NT2/D1 (cell line): ENCODE results near the gene HNRNPUL1.
"Not testable (repeated sequence)": the region's sequence is repeated elsewhere in the genome, so short reads cannot be mapped to it uniquely, and the experiment has no call there.

ENCODE experiments used
- DNase-seq: peaks from one replicate; pipeline ENCODE4 v3.0.0-alpha.2; 2011; ENCODE audit warnings: low read depth, low spot score
- H3K27me3 ChIP-seq: 2 replicates; pipeline ENCODE4 v1.6.0; 2011; ENCODE audit warnings: mild to moderate bottlenecking; ENCODE audit not compliant: insufficient read length, insufficient read depth
- H3K36me3 ChIP-seq: 2 replicates; pipeline ENCODE4 v1.6.1; 2011; ENCODE audit warnings: mild to moderate bottlenecking, low read length, mixed read lengths; ENCODE audit not compliant: insufficient read depth, insufficient read length
- H3K4me1 ChIP-seq: 2 replicates; pipeline ENCODE4 v1.5.1; 2011; ENCODE audit not compliant: insufficient read depth, insufficient read length
- H3K4me3 ChIP-seq: 2 replicates; pipeline ENCODE4 v1.5.1; 2011; ENCODE audit warnings: low read depth; ENCODE audit not compliant: insufficient read length
- H3K9ac ChIP-seq: 2 replicates; pipeline ENCODE4 v1.6.0; 2011; ENCODE audit warnings: low read depth; ENCODE audit not compliant: insufficient read length
- H3K9me3 ChIP-seq: 2 replicates; pipeline ENCODE4 v1.5.1; 2011; ENCODE audit warnings: mild to moderate bottlenecking, low read length; ENCODE audit not compliant: insufficient read depth
- SUZ12 ChIP-seq: IDR thresholded peaks from 2 replicates; pipeline ENCODE4 v1.6.1; 2011; ENCODE audit not compliant: insufficient read length, insufficient read depth; ENCODE audit errors: extremely low read depth
- YY1 ChIP-seq: IDR thresholded peaks from 2 replicates; pipeline ENCODE4 v1.6.1; 2011; ENCODE audit not compliant: insufficient read length, insufficient read depth
- ZNF274 ChIP-seq: IDR thresholded peaks from 2 replicates; pipeline ENCODE4 v1.6.1; 2011; ENCODE audit warnings: mild to moderate bottlenecking, low read depth, low read length

The HNRNPUL1 gene

DNA sequence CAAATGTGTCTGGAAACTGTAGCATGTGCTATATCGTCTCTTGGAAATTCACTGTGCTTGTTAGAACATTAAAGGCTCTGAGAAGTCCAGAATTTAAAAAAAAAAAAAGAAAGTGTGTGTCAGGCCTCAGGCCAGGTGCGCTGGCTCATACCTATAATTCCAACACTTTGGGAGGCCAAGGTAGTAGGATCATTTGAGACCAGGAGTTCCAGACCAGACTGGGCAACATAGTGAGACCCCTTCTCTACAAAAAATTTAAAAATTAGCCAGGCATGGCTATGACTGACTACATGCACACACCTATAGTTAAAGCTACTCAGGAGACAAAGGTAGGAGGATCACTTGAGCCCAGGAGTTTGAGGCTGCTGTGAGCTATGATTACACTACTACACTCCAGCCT lies 4.9 kb downstream of the HNRNPUL1 start:
- Histone ChIP-seq H3K9ac (no peak overlapping the region), H3K4me3 (no peak overlapping the region), H3K9me3 (no peaks in the 10 kb centered on the region), H3K27me3 (no peaks in the 10 kb centered on the region), H3K36me3 (peaks cover 81% of the 10 kb centered on the region), H3K4me1 (no peaks in the 10 kb centered on the region)
- TF ChIP-seq ZNF274, result no peak
- no peak for TF ChIP-seq YY1
- TF ChIP-seq SUZ12, result no peak
- DNase-seq, result no peak

DNA sequence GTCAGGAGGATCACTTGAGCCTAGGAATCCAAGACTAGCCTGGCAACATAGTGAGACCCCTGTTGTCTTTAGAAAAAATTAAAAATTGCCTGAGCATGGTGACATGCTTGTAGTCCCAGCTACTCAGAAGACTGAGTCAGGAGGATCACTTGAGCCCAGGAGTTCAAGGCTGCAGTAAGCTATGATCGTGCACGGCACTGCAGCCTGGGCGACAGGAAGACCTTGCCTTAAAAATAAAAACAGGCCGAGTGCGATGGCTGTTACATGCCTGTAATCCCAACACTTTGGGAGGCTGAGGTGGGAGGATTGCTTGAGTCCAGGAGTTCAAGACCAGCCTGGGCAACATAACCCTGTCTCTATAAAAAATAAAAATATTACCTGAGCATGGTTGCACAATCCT lies 5.4 kb downstream of the HNRNPUL1 start:
- Histone ChIP-seq H3K4me3 (no peak overlapping the region), H3K9me3 (no peaks in the 10 kb centered on the region), H3K4me1 (no peaks in the 10 kb centered on the region), H3K9ac (no peak overlapping the region), H3K27me3 (no peaks in the 10 kb centered on the region), H3K36me3 (peaks cover 84% of the 10 kb centered on the region)
- TF ChIP-seq ZNF274 (no peak), SUZ12 (no peak), YY1 (no peak)
- DNase-seq, result no peak

DNA sequence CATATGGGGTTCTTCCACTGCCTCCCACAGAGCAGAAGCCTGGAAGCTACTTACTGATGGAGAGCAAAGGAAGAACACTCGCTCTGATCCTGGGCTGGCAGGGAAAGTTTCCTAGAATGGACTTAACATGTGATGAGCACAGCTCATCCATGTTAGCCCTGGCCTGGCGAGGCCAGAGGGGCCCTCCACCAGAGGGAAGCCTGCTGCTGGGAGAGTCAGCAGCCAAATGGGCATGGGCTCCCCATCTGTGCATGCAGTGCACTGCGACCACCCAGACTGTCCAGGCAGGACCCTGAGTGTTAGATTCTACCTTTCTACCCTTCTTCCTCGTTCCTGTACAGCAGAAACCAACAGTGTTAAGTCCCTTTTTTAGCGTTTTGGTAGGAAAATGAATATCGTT lies 8.9 kb downstream of the HNRNPUL1 start:
- DNase-seq, result no peak
- Histone ChIP-seq H3K27me3 (no peaks in the 10 kb centered on the region), H3K9me3 (no peaks in the 10 kb centered on the region), H3K4me3 (no peak overlapping the region), H3K4me1 (no peaks in the 10 kb centered on the region), H3K36me3 (peaks cover 95% of the 10 kb centered on the region), H3K9ac (no peak overlapping the region)
- TF ChIP-seq ZNF274, result no peak
- no peak for TF ChIP-seq SUZ12
- TF ChIP-seq YY1, result no peak

DNA sequence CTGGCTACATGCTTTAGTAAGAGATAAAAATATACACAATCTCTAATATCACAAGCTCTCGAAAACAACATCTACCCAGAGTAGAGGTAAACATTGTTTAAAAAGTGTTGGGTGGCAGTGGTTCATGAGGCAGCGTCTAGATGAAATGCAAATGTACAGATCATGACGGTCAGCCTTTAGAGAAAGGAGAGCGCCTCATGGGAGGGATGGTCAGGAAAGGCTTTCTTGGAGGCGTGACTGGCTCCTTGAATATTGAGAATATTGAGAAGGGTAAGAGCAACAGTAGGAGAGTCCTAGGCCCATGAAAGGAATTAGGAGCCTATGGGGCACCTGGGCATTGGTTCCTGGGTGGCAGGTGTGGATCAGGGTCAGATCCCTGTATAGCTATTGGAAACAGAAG lies 10.6 kb downstream of the HNRNPUL1 start:
- Histone ChIP-seq H3K4me3 (no peak overlapping the region), H3K36me3 (peaks cover 95% of the 10 kb centered on the region), H3K9ac (no peak overlapping the region), H3K9me3 (no peaks in the 10 kb centered on the region), H3K4me1 (no peaks in the 10 kb centered on the region), H3K27me3 (no peaks in the 10 kb centered on the region)
- no peak for DNase-seq
- no peak for TF ChIP-seq SUZ12
- no peak for TF ChIP-seq ZNF274
- TF ChIP-seq YY1, result no peak

GRCh38 chr19:41276231-41276630 lies 12.1 kb downstream of the HNRNPUL1 start:
- H3K36me3 ChIP-seq, result peaks cover 95% of the 10 kb centered on the region

GRCh38 chr19:41278478-41278877 lies 14.3 kb downstream of the HNRNPUL1 start:
- DNase-seq, result no peak
- H3K36me3 ChIP-seq, result peaks cover 86% of the 10 kb centered on the region
- no peaks in the 10 kb centered on the region for H3K9me3 ChIP-seq
- TF ChIP-seq YY1 (no peak), ZNF274 (no peak), SUZ12 (no peak)
- no peak overlapping the region for H3K9ac ChIP-seq
- no peak overlapping the region for H3K4me3 ChIP-seq
- H3K4me1 ChIP-seq, result no peaks in the 10 kb centered on the region
- H3K27me3 ChIP-seq, result no peaks in the 10 kb centered on the region

More at GRCh38 chr19:41276231-41276630, 12.1 kb downstream of the HNRNPUL1 start:
- TF ChIP-seq SUZ12, result no peak
- TF ChIP-seq YY1, result no peak
- no peak for TF ChIP-seq ZNF274
- H3K9me3 ChIP-seq, result no peaks in the 10 kb centered on the region
- no peak for DNase-seq
- no peak overlapping the region for H3K9ac ChIP-seq
- H3K27me3 ChIP-seq, result no peaks in the 10 kb centered on the region
- H3K4me1 ChIP-seq, result no peaks in the 10 kb centered on the region
- H3K4me3 ChIP-seq, result no peak overlapping the region

DNA sequence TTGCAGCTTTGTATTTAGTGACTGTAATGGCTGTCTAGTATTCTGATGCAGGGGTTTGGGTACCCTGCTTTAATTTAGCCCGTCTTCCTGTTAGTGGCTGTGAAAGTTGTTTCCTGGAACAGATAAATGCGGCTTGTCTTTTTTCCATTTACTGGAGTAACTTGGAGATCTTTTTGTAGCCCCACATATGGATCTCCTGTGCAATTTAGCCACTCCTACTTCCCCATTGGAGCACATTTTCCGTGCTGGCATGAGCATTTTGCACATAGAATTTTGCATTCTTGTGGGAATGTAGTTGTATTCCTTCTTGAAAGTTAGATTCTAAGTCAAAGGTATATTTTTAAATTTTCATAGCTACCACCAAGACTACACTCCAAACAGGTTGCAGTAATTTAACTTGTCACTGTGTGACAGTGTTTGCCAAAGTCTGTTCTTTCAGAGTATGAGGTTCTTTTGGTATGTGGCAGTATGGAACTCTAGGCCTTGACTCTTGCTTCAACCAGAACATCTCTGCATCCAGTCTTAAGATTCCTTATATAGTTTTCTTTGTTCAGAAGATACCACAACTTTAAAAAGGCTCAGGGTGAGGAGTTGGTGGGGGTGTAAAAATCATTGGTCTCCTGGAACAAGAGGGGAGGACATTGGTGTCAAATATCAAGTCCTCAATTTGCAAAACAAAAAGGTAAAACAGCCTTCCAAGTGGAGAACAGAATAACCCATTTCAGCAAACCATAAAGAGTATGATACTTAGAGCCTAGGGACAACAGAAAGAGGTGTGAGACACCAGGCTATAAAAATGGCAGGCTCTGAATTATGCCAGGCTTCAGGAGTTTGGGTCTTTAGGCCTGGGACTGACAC lies 24.7 kb downstream of the HNRNPUL1 start:
- no peak for DNase-seq
- Histone ChIP-seq H3K9me3 (no peaks in the 10 kb centered on the region), H3K4me3 (no peak overlapping the region), H3K9ac (no peak overlapping the region), H3K27me3 (no peaks in the 10 kb centered on the region), H3K36me3 (peaks cover 84% of the 10 kb centered on the region), H3K4me1 (peaks cover 3% of the 10 kb centered on the region)
- TF ChIP-seq SUZ12 (no peak), YY1 (no peak), ZNF274 (no peak)

GRCh38 chr19:41289814-41290213 lies 25.6 kb downstream of the HNRNPUL1 start:
- not testable (repeated sequence) for H3K4me1 ChIP-seq, DNase-seq, H3K9me3 ChIP-seq, H3K27me3 ChIP-seq, H3K4me3 ChIP-seq, H3K9ac ChIP-seq
- peaks cover 86% of the 10 kb centered on the region for H3K36me3 ChIP-seq
